GM12878 (cell line): ENCODE results near the gene TOGARAM1. TPM values are rescaled to one million over a fixed set of nuclear protein-coding genes. Genes with fewer than 3 reads are reported as not detected.

Experiments used
- ATAC-seq: fragments of 200-7000 bp; cut with Tn5 transposase; 3 replicates; pipeline ENCODE4 v1.9.1; 2020; ENCODE audit warnings: mild to moderate bottlenecking, moderate library complexity
- BruUV-seq: library from RNA; stranded (reverse); fragments of 400-500 nt; replicated peaks from 2 replicates; lab custom pipeline; 2021; lab: Mats Ljungman, UMichigan
- CTCF ChIA-PET: fragments of 300-600 bp; sonication (Branson Sonifier 250); formaldehyde crosslinking; extraction: SDS; loops from one replicate; lab custom pipeline; 2021; ENCODE audit warnings: inconsistent platforms; lab: Yijun Ruan, JAX
- POLR2A ChIA-PET: fragments of 350-600 bp; formaldehyde crosslinking; extraction: SDS; loops from one replicate; lab custom pipeline; 2021; ENCODE audit warnings: inconsistent platforms; lab: Charles Lee
- RAD21 ChIA-PET: fragments of 300-600 bp; sonication (Branson Sonifier 250); formaldehyde crosslinking; loops from one replicate; lab custom pipeline; 2023; ENCODE audit warnings: antibody characterized with exemption; ENCODE audit not compliant: unreplicated experiment; lab: Charles Lee
- SMC1A ChIA-PET: fragments of 300-600 bp; sonication (Branson Sonifier 250); formaldehyde crosslinking; loops from one replicate; lab custom pipeline; 2023; ENCODE audit not compliant: unreplicated experiment, uncharacterized antibody; lab: Charles Lee
- DNase-seq: peaks from one replicate; pipeline ENCODE4 v3.0.0-alpha.2; 2011; ENCODE audit warnings: low read depth, low spot score
- FAIRE-seq: peaks from 3 replicates; lab custom pipeline; 2011; peaks lifted over from hg19 to GRCh38; lab: Jason Lieb, UNC
- H2AFZ ChIP-seq: 2 replicates; pipeline ENCODE4 v1.6.0; 2011; ENCODE audit warnings: low read depth, low read length, control low read depth; ENCODE audit not compliant: control insufficient read depth
- H3K27ac ChIP-seq: 2 replicates; pipeline ENCODE4 v1.5.1; 2011; ENCODE audit warnings: control low read depth; ENCODE audit not compliant: control insufficient read depth, insufficient read depth
- H3K27me3 ChIP-seq, 2 experiments: replicated peaks in 1 of 2; 2 replicates each; pipeline versions ENCODE4 v1.6.0 to v1.6.1; 2011; ENCODE audit warnings: low read length in 1 of 2; ENCODE audit not compliant: control insufficient read depth in 2 of 2, insufficient read depth in 2 of 2
- H3K36me3 ChIP-seq, 2 experiments: 2 replicates each; pipeline ENCODE4 v1.5.1; 2011; ENCODE audit warnings: low read length in 1 of 2; ENCODE audit not compliant: control insufficient read depth in 2 of 2, insufficient read depth in 2 of 2
- H3K4me1 ChIP-seq: 2 replicates; pipeline ENCODE4 v1.6.1; 2011; ENCODE audit warnings: mild to moderate bottlenecking, low read length, moderate library complexity, mixed read lengths; ENCODE audit not compliant: control insufficient read depth, insufficient read depth
- H3K4me2 ChIP-seq: 2 replicates; pipeline ENCODE4 v1.6.0; 2011; ENCODE audit warnings: control low read depth; ENCODE audit not compliant: control insufficient read depth, insufficient read depth
- H3K4me3 ChIP-seq: fragments of 200-600 bp; sonication (generic); 2 replicates; pipeline ENCODE4 v1.5.1; 2016
- H3K79me2 ChIP-seq: 2 replicates; pipeline ENCODE4 v1.6.0; 2011; ENCODE audit warnings: low read length; ENCODE audit not compliant: control insufficient read depth, insufficient read depth
- H3K9ac ChIP-seq: 2 replicates; pipeline ENCODE4 v1.8.0; 2011; ENCODE audit warnings: low read length, control low read depth, mixed read lengths; ENCODE audit not compliant: control insufficient read depth, insufficient read depth
- H3K9me3 ChIP-seq: replicated peaks from 3 replicates; pipeline ENCODE4 v1.5.1; 2011; ENCODE audit warnings: mild to moderate bottlenecking, low read length; ENCODE audit not compliant: control insufficient read depth, insufficient read depth
- H4K20me1 ChIP-seq: 2 replicates; pipeline ENCODE4 v1.6.0; 2011; ENCODE audit not compliant: control insufficient read depth, insufficient read depth
- ATF2 ChIP-seq: IDR thresholded peaks from 2 replicates; pipeline ENCODE4 v1.6.1; 2012; ENCODE audit warnings: low read length, inconsistent platforms
- CREB1 ChIP-seq: IDR thresholded peaks from 2 replicates; pipeline ENCODE4 v1.6.1; 2012; ENCODE audit warnings: low read depth, mild to moderate bottlenecking, inconsistent platforms
- ETV6 ChIP-seq, 2 experiments: fragments of 450-650 bp in 1 of 2; IDR thresholded peaks in 1 of 2; conservative IDR thresholded peaks in 1 of 2; 2 replicates each; pipeline ENCODE4 v1.6.1; 2014; ENCODE audit warnings: antibody characterized with exemption in 1 of 2, borderline replicate concordance in 1 of 2, low read depth in 1 of 2, mild to moderate bottlenecking in 1 of 2, moderate library complexity in 1 of 2
- FOS ChIP-seq: IDR thresholded peaks from 3 replicates; pipeline ENCODE4 v1.6.1; 2011; ENCODE audit warnings: borderline replicate concordance; ENCODE audit not compliant: insufficient read length; ENCODE audit errors: extremely low read depth
- GATAD2B ChIP-seq: fragments of 450-650 bp; conservative IDR thresholded peaks from 2 replicates; pipeline ENCODE4 v1.6.1; 2017; ENCODE audit warnings: low read depth, mild to moderate bottlenecking, moderate library complexity
- MXI1 ChIP-seq: fragments of 150-350 bp; IDR thresholded peaks from 2 replicates; pipeline ENCODE4 v1.6.1; 2011; ENCODE audit warnings: low read depth, mild to moderate bottlenecking, inconsistent platforms, low read length, improper control_type of control experiment
- NFYA ChIP-seq: IDR thresholded peaks from 2 replicates; pipeline ENCODE4 v1.6.1; 2011; ENCODE audit warnings: low read depth, mild to moderate bottlenecking, low read length, improper control_type of control experiment, borderline replicate concordance
- RAD51 ChIP-seq: fragments of 450-650 bp; IDR thresholded peaks from 2 replicates; pipeline ENCODE4 v1.6.1; 2016; ENCODE audit warnings: moderate library complexity, mild to moderate bottlenecking, inconsistent platforms
- RELA ChIP-seq: fragments of 450-650 bp; IDR thresholded peaks from 2 replicates; pipeline ENCODE4 v1.8.0; 2014; ENCODE audit warnings: borderline replicate concordance; ENCODE audit not compliant: partially characterized antibody
- RUNX3 ChIP-seq: IDR thresholded peaks from 2 replicates; pipeline ENCODE4 v1.6.1; 2012; ENCODE audit warnings: low read length, inconsistent platforms
- TCF12 ChIP-seq: IDR thresholded peaks from 2 replicates; pipeline ENCODE4 v1.6.1; 2011; ENCODE audit warnings: low read depth, mild to moderate bottlenecking, low read length
- USF2 ChIP-seq: IDR thresholded peaks from 2 replicates; pipeline ENCODE4 v1.6.1; 2011; ENCODE audit warnings: low read depth, low read length, improper control_type of control experiment, borderline replicate concordance
- WGBS: methylation state at CpG from one replicate; pipeline ENCODE4 v1.1.6; 2016; ENCODE audit warnings: low lambda C conversion rate; ENCODE audit not compliant: insufficient replicate concordance, insufficient coverage; ENCODE audit errors: missing lambda C conversion rate; 5-methylcytosine and 5-hydroxymethylcytosine counted together
- in situ Hi-C: fragments of 300-500 bp; cut with MboI; formaldehyde crosslinking; loops from 9 replicates; pipeline ENCODE4 v1.14.3; 2018; ENCODE audit warnings: mixed read lengths
- intact Hi-C: fragments of 100-400 bp; cut with micrococcal nuclease; formaldehyde crosslinking; loops from one replicate; pipeline ENCODE4 v1.14.2; 2022; ENCODE audit not compliant: unreplicated experiment
- polyA plus RNA-seq, 11 experiments: library from polyadenylated mRNA; depleted of rRNA in 4 of 11; unstranded in 6 of 11; stranded (reverse) in 5 of 11; fragments of >200 nt; fragmentation: Nextera tagmentation in 4 of 11; fragmentation: Illumina TruSeq in 1 of 11; extraction: Ambion mirVana in 4 of 11; extraction: Trizol in 1 of 11; gene quantifications; 1 replicate in 1 of 11; 2 replicates in 10 of 11; pipeline versions ENCODE4 v1.2.1 to v1.2.3, GENCODE V29; 2011 to 2016; ENCODE audit warnings: inconsistent platforms in 2 of 11, missing spikeins in 2 of 11, low read depth in 1 of 11
- total RNA-seq, 4 experiments: library from RNA; depleted of rRNA in 3 of 4; stranded (reverse); fragments of >200 nt in 3 of 4; fragmentation: Illumina TruSeq in 1 of 4; extraction: Trizol in 1 of 4; gene quantifications; 2 replicates each; pipeline versions ENCODE4 v1.2.1 to v1.2.3, GENCODE V29; 2013 to 2021
- TF ChIP-seq, protein P1 (sequence below): IDR thresholded peaks from 2 replicates; pipeline ENCODE4 v1.6.1; 2012; ENCODE audit warnings: low read depth, low read length, improper control_type of control experiment
- TF ChIP-seq, protein P2 (sequence below): IDR thresholded peaks from 2 replicates; pipeline ENCODE4 v1.6.1; 2011; ENCODE audit warnings: borderline replicate concordance, low read depth, mild to moderate bottlenecking, moderate library complexity, mixed read lengths, low read length; ENCODE audit not compliant: insufficient read depth; ENCODE audit errors: extremely low read length

The TOGARAM1 gene
- total and polyA plus RNA-seq, 10 of the 15 experiments (the other 5 are each of a cell fraction or from before 2014, with no cell fraction given) = 2.1 to 14.4 (median 7.2) TPM

DNA sequence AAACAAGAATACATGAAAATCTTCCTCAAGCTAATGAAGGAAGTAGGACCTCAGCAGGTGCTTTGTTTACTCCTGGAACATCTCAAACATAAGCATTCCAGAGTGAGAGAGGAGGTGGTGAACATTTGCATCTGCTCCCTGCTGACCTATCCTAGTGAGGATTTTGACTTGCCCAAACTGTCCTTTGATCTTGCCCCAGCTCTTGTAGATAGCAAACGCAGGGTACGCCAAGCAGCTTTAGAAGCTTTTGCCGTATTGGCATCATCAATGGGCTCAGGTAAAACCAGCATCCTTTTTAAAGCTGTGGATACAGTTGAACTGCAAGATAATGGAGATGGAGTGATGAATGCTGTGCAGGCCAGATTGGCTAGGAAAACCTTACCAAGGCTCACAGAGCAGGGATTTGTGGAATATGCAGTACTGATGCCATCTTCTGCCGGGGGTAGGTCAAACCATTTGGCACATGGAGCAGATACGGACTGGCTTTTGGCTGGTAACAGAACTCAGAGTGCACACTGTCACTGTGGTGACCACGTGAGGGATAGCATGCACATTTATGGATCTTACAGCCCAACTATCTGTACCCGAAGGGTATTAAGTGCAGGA lies 1.9 kb downstream of the TOGARAM1 start:
- peak overlapping the region; percentile 95 for H3K4me3 ChIP-seq
- no peaks in the 10 kb centered on the region; the same call in 1 of the 2 replicates for H3K4me1 ChIP-seq
- TF ChIP-seq RELA (no peak), ETV6 (conservative IDR thresholded peaks at IDR 0.05 in 1 of 2, IDR thresholded peaks at IDR 0.05 in 1 of 2; ENCODE audit: borderline replicate concordance in 1 of 2, low read depth in 1 of 2) (no peak), TCF12 (no peak), ATF2 (no peak), FOS (no peak), MXI1 (0 out of 2 replicates have a peak, but pooled peaks have one; percentile 59), CREB1 (no peak), NFYA (no peak), RAD51 (peak; percentile 79), USF2 (peak; percentile 48), RUNX3 (no peak), GATAD2B (no peak)
- TF ChIP-seq, protein P1, sequence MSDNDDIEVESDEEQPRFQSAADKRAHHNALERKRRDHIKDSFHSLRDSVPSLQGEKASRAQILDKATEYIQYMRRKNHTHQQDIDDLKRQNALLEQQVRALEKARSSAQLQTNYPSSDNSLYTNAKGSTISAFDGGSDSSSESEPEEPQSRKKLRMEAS = no peak
- TF ChIP-seq, protein P2, sequence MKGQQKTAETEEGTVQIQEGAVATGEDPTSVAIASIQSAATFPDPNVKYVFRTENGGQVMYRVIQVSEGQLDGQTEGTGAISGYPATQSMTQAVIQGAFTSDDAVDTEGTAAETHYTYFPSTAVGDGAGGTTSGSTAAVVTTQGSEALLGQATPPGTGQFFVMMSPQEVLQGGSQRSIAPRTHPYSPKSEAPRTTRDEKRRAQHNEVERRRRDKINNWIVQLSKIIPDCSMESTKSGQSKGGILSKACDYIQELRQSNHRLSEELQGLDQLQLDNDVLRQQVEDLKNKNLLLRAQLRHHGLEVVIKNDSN = peak; percentile 74
- SMC1A ChIA-PET = interaction anchor here (0.8 to 4.0 kb wide), 4 partner anchors 22 to 126 kb away, joined by 3 to 16 read pairs (median 4); partner anchors contain the start of gene PRPF39
- DNase-seq (no peak), FAIRE-seq (no peak), ATAC-seq (no peak)
- H2AFZ ChIP-seq = no peak overlapping the region
- H3K79me2 ChIP-seq = peaks cover 93% of the 10 kb centered on the region
- CTCF ChIA-PET = interaction anchor here (0.9 to 1.3 kb wide), 2 partner anchors 15 to 172 kb away, joined by 3 read pairs; partner anchors contain the start of gene FANCM
- WGBS = 1% methylated on average over 7 of the region's 7 CpGs
- POLR2A ChIA-PET = interaction anchor here (0.9 to 4.0 kb wide), 3 partner anchors 17 to 171 kb away, joined by 3 to 44 read pairs (median 14); partner anchors contain the start of genes FANCM and PRPF39
- no peaks in the 10 kb centered on the region for H3K9me3 ChIP-seq
- H3K4me2 ChIP-seq = peak overlapping the region; percentile 60
- peak overlapping the region; percentile 72 for H3K27ac ChIP-seq
- RAD21 ChIA-PET = interaction anchor here (0.7 to 1.7 kb wide), 4 partner anchors 7 to 121 kb away, joined by 3 to 4 read pairs (median 3); no protein-coding TSS in a partner anchor
- intact Hi-C loops = loop anchor here (2.0 kb wide), 1 partner anchor 67 kb away; a partner anchor contains a TSS
- no peaks in the 10 kb centered on the region for H4K20me1 ChIP-seq
- TSS peak; percentile 62 for BruUV-seq
- in situ Hi-C loops = loop anchor here (5.0 kb wide), 2 partner anchors 173 to 283 kb away; partner anchors contain the start of gene FANCM
- H3K36me3 ChIP-seq = no peaks in the 10 kb centered on the region
- no peaks in the 10 kb centered on the region for H3K27me3 ChIP-seq
- H3K9ac ChIP-seq = peak overlapping the region; percentile 78
